Measurements from ENCODE around the gene EIF2B4.
A peak's percentile ranks its signal among the peaks of the same experiment; 100 is the strongest.
"Not testable (repeated sequence)": the region's sequence is repeated elsewhere in the genome, so short reads cannot be mapped to it uniquely, and the experiment has no call there.

Gene EIF2B4

DNA sequence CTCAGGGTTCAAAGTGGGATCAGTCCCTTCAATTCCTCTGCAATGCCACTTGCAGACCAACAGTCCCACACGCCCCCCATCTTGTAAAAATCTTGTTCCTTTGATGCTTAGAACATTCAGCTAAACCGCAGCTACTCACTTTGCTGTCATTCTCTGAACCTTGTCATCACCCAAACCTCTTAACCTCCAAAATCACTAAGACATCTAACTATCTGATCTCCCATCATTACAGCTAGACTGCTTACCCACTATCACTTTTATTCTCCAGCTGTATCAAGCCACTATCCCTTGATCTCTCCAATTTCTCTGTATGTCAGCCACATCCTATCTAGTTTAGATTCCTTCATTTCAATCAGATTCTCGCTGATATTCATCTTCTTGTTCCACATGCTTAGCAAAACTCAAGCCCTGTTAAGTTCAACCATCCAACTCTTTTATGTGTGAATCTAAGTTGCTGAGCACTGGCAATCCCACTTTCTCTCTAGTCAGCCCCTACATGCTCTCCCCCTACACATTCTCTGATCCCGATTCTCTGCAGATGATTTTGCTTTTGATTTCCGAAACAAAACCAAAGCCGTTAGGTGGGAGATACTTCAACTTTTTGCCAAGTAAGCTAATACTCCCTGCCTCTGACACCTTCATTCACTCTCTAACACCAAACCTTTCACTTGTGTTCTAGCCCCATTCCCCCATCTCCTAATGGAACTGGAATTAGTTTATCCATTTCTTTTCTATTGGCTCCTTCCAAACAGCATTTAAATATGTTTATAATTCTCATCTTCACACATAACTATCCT is 18.1 kb downstream of the EIF2B4 start:
- TF ChIP-seq JUND (IDR thresholded peaks at IDR 0.05; ENCODE audit: low read depth): no peak
- in situ Hi-C loops (cut with HindIII; ENCODE audit: low pct_unique_long_range_greater_than_20kb, low sequenced_read_pairs): no loop called here
- DNase-seq (ENCODE audit: low read depth in 1 of 2, low spot score in 1 of 2): no peak

DNA sequence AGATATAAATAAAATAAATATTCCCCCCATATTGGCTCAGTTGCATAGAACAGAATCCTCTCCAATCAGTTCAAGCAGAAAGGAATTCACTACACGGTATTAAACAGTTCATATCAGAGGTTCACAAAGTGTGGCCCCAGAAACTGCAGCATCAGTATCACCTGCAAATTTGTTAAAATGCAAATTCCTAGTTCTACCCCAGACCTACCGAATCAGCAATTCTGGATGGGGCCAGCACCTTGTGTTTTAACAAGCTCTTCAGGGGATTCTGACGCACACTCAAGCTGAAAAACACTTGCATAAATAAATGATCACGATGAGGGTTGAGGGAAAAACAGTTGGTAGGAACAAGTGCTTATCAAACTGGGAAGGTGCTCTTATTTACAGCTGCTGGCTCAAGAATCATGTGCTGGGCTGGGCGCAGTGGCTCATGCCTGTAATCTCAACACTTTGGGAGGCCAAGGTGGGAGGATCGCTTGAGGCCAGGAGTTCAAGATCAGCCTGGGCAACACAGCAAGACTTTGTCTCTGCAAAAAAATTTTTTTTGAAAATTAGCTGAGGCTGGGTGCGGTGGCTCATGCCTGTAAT is 19.9 kb downstream of the EIF2B4 start:
- DNase-seq (ENCODE audit: low read depth in 1 of 2, low spot score in 1 of 2): no peak
- no peak for TF ChIP-seq JUND (IDR thresholded peaks at IDR 0.05; ENCODE audit: low read depth)
- in situ Hi-C loops (cut with HindIII; ENCODE audit: low pct_unique_long_range_greater_than_20kb, low sequenced_read_pairs): no loop called here

GRCh38 chr2:27347641-27348040 is 22.5 kb downstream of the EIF2B4 start:
- no peak for TF ChIP-seq JUND (IDR thresholded peaks at IDR 0.05; ENCODE audit: low read depth)
- in situ Hi-C loops (cut with HindIII; ENCODE audit: low pct_unique_long_range_greater_than_20kb, low sequenced_read_pairs): no loop called here
- DNase-seq (ENCODE audit: low read depth in 1 of 2, low spot score in 1 of 2): no peak

DNA sequence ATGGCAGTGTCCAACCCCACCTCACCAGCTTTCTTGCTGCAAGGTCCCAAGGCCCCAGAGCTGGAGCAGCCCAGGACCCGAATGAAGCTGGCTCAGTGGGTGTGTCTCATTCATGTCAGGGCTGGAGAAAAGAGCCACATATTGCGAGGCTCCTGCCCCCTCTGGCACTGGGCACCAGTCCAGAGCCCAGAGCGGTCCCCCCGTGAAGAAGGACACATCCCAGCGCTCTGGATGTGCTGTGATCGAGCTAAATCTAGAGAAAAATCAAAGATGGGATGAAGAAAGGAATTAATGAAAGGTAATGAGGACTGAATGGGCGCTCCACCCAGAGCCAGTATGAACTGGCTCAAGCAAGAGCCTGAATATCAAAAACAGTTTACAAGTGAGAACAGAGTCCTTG is 34.0 kb downstream of the EIF2B4 start:
- no peak for DNase-seq (ENCODE audit: low read depth in 1 of 2, low spot score in 1 of 2)
- TF ChIP-seq JUND (IDR thresholded peaks at IDR 0.05; ENCODE audit: low read depth): no peak
- in situ Hi-C loops (cut with HindIII; ENCODE audit: low pct_unique_long_range_greater_than_20kb, low sequenced_read_pairs): no loop called here

GRCh38 chr2:27335311-27335710 is 34.8 kb downstream of the EIF2B4 start:
- no peak for TF ChIP-seq JUND (IDR thresholded peaks at IDR 0.05; ENCODE audit: low read depth)
- in situ Hi-C loops (cut with HindIII; ENCODE audit: low pct_unique_long_range_greater_than_20kb, low sequenced_read_pairs): no loop called here
- DNase-seq (ENCODE audit: low read depth in 1 of 2, low spot score in 1 of 2): no peak

GRCh38 chr2:27324720-27325119 is 45.4 kb downstream of the EIF2B4 start:
- in situ Hi-C loops (cut with HindIII; ENCODE audit: low pct_unique_long_range_greater_than_20kb, low sequenced_read_pairs): no loop called here
- no peak for TF ChIP-seq JUND (IDR thresholded peaks at IDR 0.05; ENCODE audit: low read depth)
- no peak for DNase-seq (ENCODE audit: low read depth in 1 of 2, low spot score in 1 of 2)

DNA sequence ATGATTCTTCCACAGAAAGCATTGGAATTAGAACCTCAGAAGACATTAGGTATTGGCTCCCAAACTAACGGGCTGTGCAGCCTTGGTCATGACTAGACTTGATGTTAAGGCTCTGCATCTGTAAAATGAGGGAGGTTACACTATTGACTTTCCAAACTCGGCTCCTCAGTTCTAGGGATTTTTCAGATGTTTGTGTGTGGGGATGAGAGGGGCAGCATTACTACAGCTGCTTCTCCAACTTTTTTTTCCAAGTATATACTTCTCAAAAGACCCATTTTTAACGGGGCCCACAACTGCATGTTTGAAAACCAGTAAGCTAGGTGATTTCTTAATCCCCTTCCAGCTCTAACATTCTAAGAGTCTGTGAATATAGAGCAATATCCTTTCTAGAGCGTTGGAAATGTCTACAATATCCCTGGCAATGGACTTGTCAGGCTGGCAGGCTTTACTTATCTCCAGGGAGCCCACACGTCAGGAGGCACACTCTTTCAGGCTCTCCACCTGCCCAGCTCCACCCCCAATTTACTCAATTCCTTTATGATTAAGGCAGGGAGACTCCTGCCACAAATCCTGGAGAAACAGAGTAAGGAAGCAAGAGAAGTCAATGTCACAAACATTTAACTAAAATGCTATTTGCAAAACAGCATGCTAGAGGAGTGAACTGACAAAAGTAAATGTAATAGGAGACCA is 46.4 kb downstream of the EIF2B4 start:
- DNase-seq (ENCODE audit: low read depth in 1 of 2, low spot score in 1 of 2): no peak
- TF ChIP-seq JUND (IDR thresholded peaks at IDR 0.05; ENCODE audit: low read depth): no peak
- in situ Hi-C loops (cut with HindIII; ENCODE audit: low pct_unique_long_range_greater_than_20kb, low sequenced_read_pairs): no loop called here

- DNase-seq (ENCODE audit: low read depth in 1 of 2, low spot score in 1 of 2): peak; percentile 88 to 91
- TF ChIP-seq JUND (IDR thresholded peaks at IDR 0.05; ENCODE audit: low read depth): no peak
- in situ Hi-C loops (cut with HindIII; ENCODE audit: low pct_unique_long_range_greater_than_20kb, low sequenced_read_pairs): no loop called here
Observed at GRCh38 chr2:27322766-27323595, 47.2 kb downstream of the EIF2B4 start, which contains the start of gene MPV17. Gene MPV17, minus strand, starts transcription at chr2:27323097. Its CDS starts 580 bp downstream, at chr2:27322517.

DNA sequence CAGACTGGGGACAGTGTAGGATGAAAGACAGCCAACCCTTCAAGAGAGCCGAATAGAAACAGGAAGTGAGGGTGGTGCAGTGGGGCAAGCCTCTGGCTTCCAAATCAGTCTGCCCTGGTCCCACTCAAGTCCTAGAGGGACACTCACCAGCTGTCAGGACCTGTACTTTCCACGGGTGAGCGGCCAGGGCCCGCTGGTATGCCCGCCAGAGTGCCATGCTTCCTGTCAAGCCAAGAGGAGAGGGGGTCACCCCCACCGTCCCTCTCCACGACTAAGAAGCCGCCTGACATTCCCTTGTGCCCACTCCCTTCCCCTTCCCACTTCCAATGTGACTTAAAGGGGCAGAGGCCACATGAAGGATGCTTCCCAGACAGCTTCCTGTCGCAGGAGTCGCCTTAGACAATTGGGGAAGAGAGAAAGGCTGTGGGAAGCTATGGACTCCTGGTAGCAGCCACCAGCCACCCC is 47.8 kb downstream of the EIF2B4 start:
- DNase-seq (ENCODE audit: low read depth in 1 of 2, low spot score in 1 of 2): no peak
- TF ChIP-seq JUND (IDR thresholded peaks at IDR 0.05; ENCODE audit: low read depth): no peak
- in situ Hi-C loops (cut with HindIII; ENCODE audit: low pct_unique_long_range_greater_than_20kb, low sequenced_read_pairs): no loop called here

DNA sequence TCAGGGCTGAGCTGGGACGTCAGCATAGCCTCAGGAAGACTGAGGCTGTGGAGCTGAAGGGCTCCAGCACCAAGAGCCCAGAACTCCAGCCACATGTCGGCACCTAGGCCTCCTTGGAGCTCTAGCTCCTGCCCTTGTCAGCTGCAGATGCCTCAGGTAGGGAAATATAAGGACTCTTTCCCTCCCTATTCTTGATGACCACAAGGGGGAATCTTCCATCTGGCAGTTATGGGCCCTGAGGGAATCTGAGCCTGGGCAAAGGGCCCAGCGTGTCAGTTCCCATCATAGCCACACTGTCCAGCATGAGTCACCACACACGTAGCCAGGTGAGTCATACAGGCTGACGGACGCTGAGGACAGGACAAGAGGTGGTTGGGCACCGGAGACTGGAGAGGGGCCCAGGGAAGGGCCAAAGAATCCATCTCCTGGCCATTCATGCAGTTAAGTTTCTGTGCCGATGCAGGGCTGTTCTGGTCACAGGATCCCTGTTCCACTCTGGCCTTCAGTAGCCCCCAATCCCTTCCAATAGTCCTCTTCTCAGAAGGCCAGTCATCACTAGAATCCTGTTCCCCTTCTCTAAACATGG is 49.1 kb downstream of the EIF2B4 start:
- in situ Hi-C loops (cut with HindIII; ENCODE audit: low pct_unique_long_range_greater_than_20kb, low sequenced_read_pairs): no loop called here
- peak; percentile 70; the same call in 1 of the 2 replicates for TF ChIP-seq JUND (IDR thresholded peaks at IDR 0.05; ENCODE audit: low read depth)
- peak; percentile 35 to 93 for DNase-seq (ENCODE audit: low read depth in 1 of 2, low spot score in 1 of 2)

DNA sequence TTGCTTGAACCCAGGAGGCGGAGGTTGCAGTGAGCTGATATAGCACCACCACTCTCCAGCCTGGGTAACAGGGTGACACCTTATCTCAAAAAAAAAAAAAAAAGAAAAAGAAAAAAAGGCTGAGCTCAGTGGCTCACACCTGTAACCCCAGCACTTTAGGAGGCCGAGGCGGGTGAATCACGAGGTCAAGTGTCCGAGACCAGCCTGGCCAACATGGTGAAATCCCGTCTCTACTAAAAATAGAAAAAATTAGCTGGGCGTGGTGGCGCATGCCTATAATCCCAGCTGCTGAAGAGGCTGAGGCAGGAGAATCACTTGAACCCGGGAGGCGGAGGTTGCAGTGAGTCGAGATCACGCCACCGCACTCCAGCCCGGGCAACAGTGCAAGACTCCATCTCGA is 50.3 kb downstream of the EIF2B4 start:
- DNase-seq (ENCODE audit: low read depth in 1 of 2, low spot score in 1 of 2); in situ Hi-C loops (cut with HindIII; ENCODE audit: low pct_unique_long_range_greater_than_20kb, low sequenced_read_pairs): not testable (repeated sequence)
